ENCODE results near the gene TAAR5.

GRCh38 chr6:132544826-132545225 is 44.7 kb downstream of the TAAR5 start:
- TF ChIP-seq EZH2 (IDR thresholded peaks at IDR 0.05) (no peak), POLR2AphosphoS5 (IDR thresholded peaks at IDR 0.05; ENCODE audit: borderline replicate concordance, low read depth, low read length) (no peak), FOXP2 (optimal IDR thresholded peaks at IDR 0.05; ENCODE audit: control extremely low read depth, extremely low read length, insufficient read depth) (no peak)

All from SK-N-MC (cell line).